GM18870 (cell line): ENCODE measurements around the gene COL23A1.
"Not testable (repeated sequence)": the region's sequence is repeated elsewhere in the genome, so short reads cannot be mapped to it uniquely, and the experiment has no call there.

Experiments
- ATAC-seq: cut with Tn5 transposase; IDR thresholded peaks from one replicate; pipeline ENCODE4 v1.9.1; 2021; ENCODE audit warnings: moderate library complexity; ENCODE audit not compliant: unreplicated experiment

Gene COL23A1

GRCh38 chr5:178383919-178384815 lies 206.0 kb downstream of the COL23A1 start:
- ATAC-seq: no peak

DNA sequence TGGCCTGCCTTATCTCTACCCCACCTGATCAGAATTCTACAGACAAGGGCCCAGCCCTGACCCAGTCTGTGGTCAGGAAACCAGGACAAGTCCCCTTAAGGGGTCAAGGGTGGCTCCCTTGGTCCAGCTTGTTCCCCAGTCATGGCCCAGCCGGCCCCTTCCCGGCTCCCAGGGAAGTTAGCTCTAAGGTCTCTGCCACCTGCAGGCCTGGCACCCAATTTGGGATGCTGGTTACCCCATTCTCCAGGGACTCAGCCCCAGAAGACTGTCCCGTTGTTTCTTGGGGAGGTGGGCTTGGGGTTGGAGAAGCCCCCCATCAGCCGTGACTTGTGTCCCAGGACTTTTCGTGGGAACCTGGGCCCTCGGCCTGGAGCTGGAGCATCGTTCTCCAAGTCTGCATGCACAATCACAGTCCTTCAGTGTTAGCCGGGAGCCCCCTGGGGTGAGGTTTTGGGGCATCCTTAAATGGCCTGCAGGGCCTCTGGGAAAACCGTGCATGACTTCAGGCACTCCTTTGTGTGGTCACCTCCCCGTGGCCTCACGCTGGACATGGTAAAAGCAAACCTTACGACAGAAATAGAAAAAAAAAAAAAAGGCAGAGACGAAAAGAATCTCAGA lies 206.8 kb downstream of the COL23A1 start:
- ATAC-seq: no peak

GRCh38 chr5:178382754-178383164 lies 207.4 kb downstream of the COL23A1 start:
- ATAC-seq: no peak

GRCh38 chr5:178381921-178382695 lies 208.1 kb downstream of the COL23A1 start:
- ATAC-seq: no peak

GRCh38 chr5:178381206-178381605 lies 209.0 kb downstream of the COL23A1 start:
- ATAC-seq: no peak

DNA sequence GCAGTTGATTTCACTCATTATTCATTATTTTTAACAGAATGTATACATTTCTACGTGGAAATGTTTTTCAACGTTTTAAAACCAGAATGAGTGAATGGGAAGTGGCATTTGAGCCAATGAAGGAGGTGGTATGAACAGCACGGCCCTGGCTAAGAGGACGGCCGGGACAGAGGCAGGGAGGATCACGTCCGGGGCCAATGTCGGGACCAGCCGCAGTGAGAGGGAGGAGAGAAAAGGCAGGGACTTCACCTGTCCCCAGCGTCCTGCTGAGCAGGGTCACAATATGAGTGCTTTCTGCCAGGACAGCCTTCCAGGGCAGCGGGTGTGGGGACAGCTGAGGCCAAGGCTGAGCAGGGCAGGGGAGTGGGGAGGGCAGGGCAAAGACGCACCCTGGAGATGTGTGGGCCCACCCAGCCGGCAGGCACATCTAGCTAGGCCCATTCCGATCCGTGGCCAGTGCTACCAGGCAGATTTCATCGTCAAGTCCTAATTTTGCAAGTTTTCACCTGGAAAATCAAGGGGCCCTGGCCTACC lies 209.6 kb downstream of the COL23A1 start:
- no peak for ATAC-seq

DNA sequence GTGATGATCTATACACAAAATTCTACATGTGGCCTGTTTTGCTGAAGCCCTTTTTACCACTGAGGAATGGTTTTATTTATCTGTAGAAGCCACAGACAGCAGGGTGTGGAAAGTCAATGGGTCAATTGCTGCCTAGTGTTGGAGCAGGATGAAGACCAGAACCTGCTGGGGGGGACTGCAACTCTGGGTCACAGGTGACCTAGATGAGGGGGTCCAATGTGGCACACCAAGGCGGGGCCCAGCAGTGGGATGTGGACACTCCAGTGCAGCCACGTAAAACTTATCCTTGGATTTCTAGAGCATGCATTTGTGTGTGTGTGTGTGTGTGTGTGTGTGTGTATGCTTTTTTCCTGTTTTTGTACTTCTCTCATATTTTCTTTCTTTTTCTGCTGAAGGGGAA lies 210.1 kb downstream of the COL23A1 start:
- ATAC-seq: no peak

GRCh38 chr5:178378527-178379484 lies 211.4 kb downstream of the COL23A1 start:
- no peak for ATAC-seq

DNA sequence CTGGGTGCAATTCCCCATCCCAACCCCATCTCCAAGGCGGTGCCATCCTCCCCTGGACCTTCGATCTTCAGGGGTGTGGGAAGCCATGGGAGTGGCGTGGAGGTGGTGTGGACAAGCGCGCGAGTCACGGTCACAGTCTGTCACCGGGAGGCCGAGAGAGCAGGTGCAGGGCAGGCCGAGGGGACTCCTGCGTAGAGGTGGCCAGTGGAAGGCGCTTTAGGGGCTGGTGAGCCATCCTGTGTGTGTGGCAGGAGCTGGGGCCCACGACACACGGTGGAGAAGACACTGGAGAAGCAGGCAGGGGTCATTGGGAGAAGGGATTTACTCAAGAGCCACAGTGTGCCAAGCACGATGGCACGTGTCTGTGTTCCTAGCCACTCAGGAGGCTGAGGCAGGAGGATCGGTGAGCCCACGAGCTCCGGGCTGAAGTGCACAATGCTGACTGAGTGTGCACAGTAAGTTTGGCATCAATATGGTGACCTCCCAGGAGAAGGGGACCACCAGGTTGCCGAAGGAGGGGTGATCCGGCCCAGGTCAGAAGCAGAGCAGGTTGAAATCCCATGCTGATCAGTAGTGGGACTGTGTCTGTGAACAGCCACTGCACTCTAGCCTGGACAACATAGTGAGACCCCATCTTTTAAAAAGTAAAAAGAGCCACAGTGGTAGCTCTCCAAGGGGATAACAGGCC lies 212.5 kb downstream of the COL23A1 start:
- no peak for ATAC-seq

GRCh38 chr5:178376921-178377582 lies 213.1 kb downstream of the COL23A1 start:
- no peak for ATAC-seq

DNA sequence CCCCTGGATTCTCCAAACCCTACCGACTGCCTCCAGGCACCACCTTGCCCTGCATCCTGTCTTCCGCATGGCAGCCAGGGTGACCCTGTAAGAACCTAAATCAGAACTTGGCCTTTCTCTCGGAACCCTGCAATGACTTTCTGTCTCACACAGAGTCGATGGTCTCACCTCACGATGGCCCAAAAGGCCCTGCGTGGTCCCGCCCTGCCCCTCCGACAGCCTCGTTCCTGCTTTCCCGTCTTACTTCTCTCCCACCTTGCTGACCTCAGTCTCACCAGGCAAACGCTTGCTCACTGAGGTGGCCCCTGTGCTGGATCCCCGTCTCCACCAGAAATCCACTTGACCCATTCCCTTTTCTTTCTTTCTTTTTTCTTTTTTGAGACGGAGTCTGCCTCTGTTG lies 214.8 kb downstream of the COL23A1 start:
- no peak for ATAC-seq

DNA sequence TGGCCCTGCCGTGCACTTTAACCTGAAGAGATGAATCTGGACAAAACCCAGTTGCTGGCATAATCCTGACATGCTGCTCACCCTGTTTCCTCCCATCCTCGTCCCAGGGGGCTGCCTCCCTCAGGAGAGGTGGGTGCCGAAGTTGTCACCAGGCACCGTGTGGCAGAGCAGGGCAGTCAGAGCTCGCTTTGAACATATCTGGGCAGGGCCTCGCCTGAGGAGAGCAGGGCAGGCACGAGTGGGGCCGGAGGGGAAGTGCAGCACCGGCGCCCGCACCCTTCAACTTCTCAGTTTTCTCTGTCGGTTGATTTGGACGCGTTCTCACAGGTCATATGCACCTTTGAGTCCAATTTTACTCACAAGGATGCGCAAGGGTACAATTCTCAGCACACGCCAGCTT lies 216.5 kb downstream of the COL23A1 start:
- no peak for ATAC-seq

DNA sequence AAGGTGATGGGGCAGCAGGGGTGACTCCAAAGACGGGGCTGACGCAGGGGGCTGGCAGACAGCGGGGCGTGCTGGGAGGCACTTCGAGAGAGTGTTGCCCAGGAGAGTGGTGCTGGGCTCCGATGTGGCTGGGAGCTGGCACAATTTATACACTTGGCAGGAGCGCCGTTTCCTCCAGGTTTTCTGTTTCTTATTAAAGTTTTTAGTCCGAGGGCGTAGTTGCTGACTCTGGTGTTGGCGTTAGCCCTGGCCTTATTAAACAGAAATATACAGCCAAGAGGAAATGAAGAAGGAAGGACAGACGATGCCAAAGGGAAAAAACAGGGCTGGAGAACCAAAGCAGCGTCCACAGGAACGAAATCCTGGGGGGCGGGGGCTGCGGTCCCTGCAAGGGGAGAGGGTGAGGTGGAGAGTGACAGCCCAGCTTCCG lies 218.0 kb downstream of the COL23A1 start:
- no peak for ATAC-seq

DNA sequence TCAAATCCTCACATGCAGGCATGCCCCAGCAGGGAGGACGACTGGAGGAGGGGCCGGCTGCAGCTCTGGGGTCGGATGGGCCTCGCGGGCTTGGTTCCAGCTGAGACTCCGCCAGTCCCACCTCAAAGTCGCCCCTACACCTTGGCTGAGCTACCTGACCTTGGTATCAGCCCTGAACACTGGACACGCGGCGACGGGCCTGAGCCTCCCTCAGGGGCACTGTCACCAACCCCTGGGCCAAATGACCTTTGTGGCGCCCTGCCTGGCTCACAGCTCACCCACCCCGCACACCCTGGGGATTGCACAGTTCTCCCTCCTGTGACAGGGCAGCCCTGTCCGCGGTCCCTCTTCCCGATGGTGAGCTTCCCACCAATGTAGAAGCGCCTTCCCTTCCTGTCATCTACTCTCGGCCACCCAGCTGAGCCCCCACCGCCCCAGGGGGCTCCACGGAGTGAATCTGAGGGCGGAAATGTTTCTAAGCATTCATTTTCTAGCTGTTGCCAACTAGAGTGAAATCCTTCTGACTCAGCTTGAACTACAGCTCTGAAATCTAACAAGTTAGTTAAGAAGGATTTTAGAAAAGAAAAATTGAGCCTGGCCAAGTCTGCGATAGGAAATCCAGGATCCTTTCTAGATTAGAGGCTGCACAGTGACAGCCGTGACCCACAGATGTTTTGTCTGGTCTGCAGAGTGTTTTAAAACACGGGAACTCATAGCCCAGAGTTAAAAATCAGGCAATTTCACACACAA lies 218.7 kb downstream of the COL23A1 start:
- no peak for ATAC-seq

- ATAC-seq: no peak
Measured at GRCh38 chr5:178370102-178370501, 220.1 kb downstream of the COL23A1 start.

DNA sequence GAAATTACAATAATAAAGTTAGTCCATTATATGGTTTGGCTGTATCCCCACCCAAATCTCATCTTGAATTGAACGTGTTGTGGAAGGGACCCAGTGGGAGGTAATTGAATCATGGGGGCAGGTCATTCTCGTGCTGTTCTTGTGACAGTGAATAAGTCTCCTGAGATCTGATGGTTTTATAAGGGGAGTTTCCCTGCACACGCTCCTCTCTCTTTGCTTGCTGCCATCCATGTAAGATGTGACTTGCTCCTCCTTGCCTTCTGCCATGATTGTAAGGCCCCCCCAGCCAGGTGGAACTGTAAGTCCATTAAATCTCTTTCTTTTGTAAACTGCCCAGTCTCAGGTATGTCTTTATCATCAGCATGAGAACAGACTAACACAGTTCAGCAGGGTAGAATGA lies 220.7 kb downstream of the COL23A1 start:
- not testable (repeated sequence) for ATAC-seq

GRCh38 chr5:178368716-178369300 lies 221.4 kb downstream of the COL23A1 start:
- no peak for ATAC-seq

DNA sequence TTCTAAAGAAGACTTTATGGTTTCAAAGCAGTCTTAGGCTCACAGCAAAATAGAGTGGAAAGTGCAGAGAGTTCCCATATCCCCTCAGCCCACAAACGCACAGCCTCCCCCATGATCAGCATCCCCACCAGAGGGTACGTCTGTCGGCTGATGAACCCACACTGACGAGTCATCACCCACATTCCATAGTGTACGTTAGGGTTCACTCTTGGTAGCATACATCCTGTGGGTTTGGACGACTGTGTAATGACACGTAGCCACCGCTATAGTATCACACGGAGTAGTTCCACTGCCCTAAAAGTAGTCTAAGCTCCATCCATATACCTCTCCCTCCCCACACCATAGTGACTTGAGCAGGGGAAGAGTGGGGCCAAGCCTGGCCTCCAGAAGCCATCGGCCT lies 221.9 kb downstream of the COL23A1 start:
- no peak for ATAC-seq
